HepG2 (cell line): Measurements from ENCODE around the gene HYAL1. TPM values are rescaled to one million over a fixed set of nuclear protein-coding genes. Genes with fewer than 3 reads are reported as not detected.

ENCODE experiments used
- AHR ChIP-seq: IDR thresholded peaks from 2 replicates; pipeline ENCODE4 v1.6.1; 2018; ENCODE audit warnings: missing genetic modification reagents, missing compliant biosample characterization
- FOXJ3 ChIP-seq: sonication (generic); formaldehyde crosslinking; IDR thresholded peaks from 2 replicates; pipeline ENCODE4 v1.4.0; 2020; ENCODE audit warnings: missing genetic modification reagents, mild to moderate bottlenecking, borderline replicate concordance
- HOXD1 ChIP-seq: sonication (generic); formaldehyde crosslinking; IDR thresholded peaks from 2 replicates; pipeline ENCODE4 v1.5.0; 2020; ENCODE audit warnings: missing genetic modification reagents
- KDM4B ChIP-seq: sonication (generic); formaldehyde crosslinking; IDR thresholded peaks from 2 replicates; pipeline ENCODE4 v1.4.0; 2020; ENCODE audit warnings: missing genetic modification reagents
- MYPOP ChIP-seq: sonication (generic); formaldehyde crosslinking; IDR thresholded peaks from 2 replicates; pipeline ENCODE4 v1.8.1; 2023; ENCODE audit warnings: mild to moderate bottlenecking, moderate library complexity, missing genetic modification reagents
- TARDBP ChIP-seq: sonication (generic); formaldehyde crosslinking; IDR thresholded peaks from 2 replicates; pipeline ENCODE4 v1.8.0; 2022; ENCODE audit warnings: mild to moderate bottlenecking, missing genetic modification reagents
- TEAD2 ChIP-seq: sonication (generic); formaldehyde crosslinking; IDR thresholded peaks from 2 replicates; pipeline ENCODE4 v1.9.0; 2021; ENCODE audit warnings: missing genetic modification reagents
- ZMAT3 ChIP-seq: sonication (generic); formaldehyde crosslinking; conservative IDR thresholded peaks from 2 replicates; pipeline ENCODE4 v1.7.0; 2021; ENCODE audit warnings: missing genetic modification reagents
- ZNF260 ChIP-seq: sonication (generic); formaldehyde crosslinking; IDR thresholded peaks from 2 replicates; pipeline ENCODE4 v1.4.0; 2020; ENCODE audit warnings: missing genetic modification reagents, low read depth, mild to moderate bottlenecking, borderline replicate concordance
- ZNF292 ChIP-seq: sonication (generic); formaldehyde crosslinking; IDR thresholded peaks from 2 replicates; pipeline ENCODE4 v1.8.1; 2022; ENCODE audit warnings: mild to moderate bottlenecking, low read depth, missing genetic modification reagents, borderline replicate concordance
- ZNF333 ChIP-seq: sonication (generic); formaldehyde crosslinking; IDR thresholded peaks from 2 replicates; pipeline ENCODE4 v1.4.0; 2020; ENCODE audit warnings: mild to moderate bottlenecking, missing genetic modification reagents, borderline replicate concordance
- ZNF556 ChIP-seq: sonication (generic); formaldehyde crosslinking; IDR thresholded peaks from 2 replicates; pipeline ENCODE4 v1.4.0; 2020; ENCODE audit warnings: mild to moderate bottlenecking, missing genetic modification reagents, borderline replicate concordance
- ZNF782 ChIP-seq: sonication (generic); formaldehyde crosslinking; IDR thresholded peaks from 2 replicates; pipeline ENCODE4 v1.4.0; 2020; ENCODE audit warnings: missing genetic modification reagents, mild to moderate bottlenecking, borderline replicate concordance
- ZNF891 ChIP-seq: sonication (generic); formaldehyde crosslinking; IDR thresholded peaks from 2 replicates; pipeline ENCODE4 v1.5.0; 2020; ENCODE audit warnings: mild to moderate bottlenecking, missing genetic modification reagents
- polyA plus RNA-seq, 8 experiments: library from polyadenylated mRNA; depleted of rRNA in 3 of 8; stranded (reverse) in 7 of 8; unstranded in 1 of 8; fragments of >200 nt; fragmentation: Illumina TruSeq in 4 of 8; extraction: Trizol in 4 of 8; gene quantifications; 2 replicates each; pipeline versions ENCODE4 v1.2.1 to v1.2.3, GENCODE V29; 2011 to 2016; ENCODE audit warnings: low read depth in 4 of 8, missing spikeins in 1 of 8, mixed read lengths in 1 of 8; ENCODE audit not compliant: insufficient read depth in 1 of 8
- total RNA-seq, 5 experiments: library from RNA; depleted of rRNA; stranded (reverse); fragments of >200 nt; fragmentation: Illumina TruSeq; extraction: Trizol; gene quantifications; 2 replicates each; pipeline ENCODE4 v1.2.3, GENCODE V29; 2016; ENCODE audit warnings: low read depth in 1 of 5
- TF ChIP-seq, protein P1 (sequence below): sonication (generic); IDR thresholded peaks from 2 replicates; pipeline ENCODE4 v1.6.1; 2016; ENCODE audit warnings: low read depth, borderline replicate concordance
- TF ChIP-seq, protein P2 (sequence below): sonication (generic); formaldehyde crosslinking; IDR thresholded peaks from 2 replicates; pipeline ENCODE4 v1.5.1; 2020; ENCODE audit warnings: missing genetic modification reagents, mild to moderate bottlenecking, borderline replicate concordance
- TF ChIP-seq, protein P3 (sequence below): sonication (generic); formaldehyde crosslinking; conservative IDR thresholded peaks from 2 replicates; pipeline ENCODE4 v1.4.0; 2020; ENCODE audit warnings: mild to moderate bottlenecking, missing genetic modification reagents, moderate library complexity
- TF ChIP-seq, protein P4 (sequence below): sonication (generic); formaldehyde crosslinking; conservative IDR thresholded peaks from 2 replicates; pipeline ENCODE4 v1.5.0; 2020; ENCODE audit warnings: missing genetic modification reagents

Gene HYAL1
- total and polyA plus RNA-seq, 2 of the 13 experiments (the other 11 are each of a cell fraction or from before 2014, with no cell fraction given): 76.5 to 193 TPM

- TF ChIP-seq, protein P1, sequence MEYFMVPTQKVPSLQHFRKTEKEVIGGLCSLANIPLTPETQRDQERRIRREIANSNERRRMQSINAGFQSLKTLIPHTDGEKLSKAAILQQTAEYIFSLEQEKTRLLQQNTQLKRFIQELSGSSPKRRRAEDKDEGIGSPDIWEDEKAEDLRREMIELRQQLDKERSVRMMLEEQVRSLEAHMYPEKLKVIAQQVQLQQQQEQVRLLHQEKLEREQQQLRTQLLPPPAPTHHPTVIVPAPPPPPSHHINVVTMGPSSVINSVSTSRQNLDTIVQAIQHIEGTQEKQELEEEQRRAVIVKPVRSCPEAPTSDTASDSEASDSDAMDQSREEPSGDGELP: no peak
- TF ChIP-seq ZMAT3: 0 out of 2 replicates have a peak, but pooled peaks have one; percentile 71
- TF ChIP-seq KDM4B (CRISPR knock-in tag): 0 out of 2 replicates have a peak, but pooled peaks have one; percentile 28
- 0 out of 2 replicates have a peak, but pooled peaks have one; percentile 31 for TF ChIP-seq MYPOP (CRISPR knock-in tag)
- 0 out of 2 replicates have a peak, but pooled peaks have one; percentile 42 for TF ChIP-seq FOXJ3 (CRISPR knock-in tag)
- no peak; the same call in 1 of the 2 replicates for TF ChIP-seq ZNF333 (CRISPR knock-in tag)
- no peak for TF ChIP-seq ZNF891 (CRISPR knock-in tag)
- TF ChIP-seq, protein P2, sequence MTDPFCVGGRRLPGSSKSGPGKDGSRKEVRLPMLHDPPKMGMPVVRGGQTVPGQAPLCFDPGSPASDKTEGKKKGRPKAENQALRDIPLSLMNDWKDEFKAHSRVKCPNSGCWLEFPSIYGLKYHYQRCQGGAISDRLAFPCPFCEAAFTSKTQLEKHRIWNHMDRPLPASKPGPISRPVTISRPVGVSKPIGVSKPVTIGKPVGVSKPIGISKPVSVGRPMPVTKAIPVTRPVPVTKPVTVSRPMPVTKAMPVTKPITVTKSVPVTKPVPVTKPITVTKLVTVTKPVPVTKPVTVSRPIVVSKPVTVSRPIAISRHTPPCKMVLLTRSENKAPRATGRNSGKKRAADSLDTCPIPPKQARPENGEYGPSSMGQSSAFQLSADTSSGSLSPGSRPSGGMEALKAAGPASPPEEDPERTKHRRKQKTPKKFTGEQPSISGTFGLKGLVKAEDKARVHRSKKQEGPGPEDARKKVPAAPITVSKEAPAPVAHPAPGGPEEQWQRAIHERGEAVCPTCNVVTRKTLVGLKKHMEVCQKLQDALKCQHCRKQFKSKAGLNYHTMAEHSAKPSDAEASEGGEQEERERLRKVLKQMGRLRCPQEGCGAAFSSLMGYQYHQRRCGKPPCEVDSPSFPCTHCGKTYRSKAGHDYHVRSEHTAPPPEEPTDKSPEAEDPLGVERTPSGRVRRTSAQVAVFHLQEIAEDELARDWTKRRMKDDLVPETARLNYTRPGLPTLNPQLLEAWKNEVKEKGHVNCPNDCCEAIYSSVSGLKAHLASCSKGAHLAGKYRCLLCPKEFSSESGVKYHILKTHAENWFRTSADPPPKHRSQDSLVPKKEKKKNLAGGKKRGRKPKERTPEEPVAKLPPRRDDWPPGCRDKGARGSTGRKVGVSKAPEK: no peak
- peak; percentile 71; the same call in 1 of the 2 replicates for TF ChIP-seq ZNF782
- TF ChIP-seq HOXD1 (CRISPR knock-in tag): peak; percentile 64; the same call in 1 of the 2 replicates
- TF ChIP-seq ZNF292: peak; percentile 62; the same call in 1 of the 2 replicates
- TF ChIP-seq TEAD2 (CRISPR knock-in tag): no peak
- TF ChIP-seq ZNF556 (CRISPR knock-in tag): peak; percentile 71; the same call in 1 of the 2 replicates
- TF ChIP-seq, protein P3, sequence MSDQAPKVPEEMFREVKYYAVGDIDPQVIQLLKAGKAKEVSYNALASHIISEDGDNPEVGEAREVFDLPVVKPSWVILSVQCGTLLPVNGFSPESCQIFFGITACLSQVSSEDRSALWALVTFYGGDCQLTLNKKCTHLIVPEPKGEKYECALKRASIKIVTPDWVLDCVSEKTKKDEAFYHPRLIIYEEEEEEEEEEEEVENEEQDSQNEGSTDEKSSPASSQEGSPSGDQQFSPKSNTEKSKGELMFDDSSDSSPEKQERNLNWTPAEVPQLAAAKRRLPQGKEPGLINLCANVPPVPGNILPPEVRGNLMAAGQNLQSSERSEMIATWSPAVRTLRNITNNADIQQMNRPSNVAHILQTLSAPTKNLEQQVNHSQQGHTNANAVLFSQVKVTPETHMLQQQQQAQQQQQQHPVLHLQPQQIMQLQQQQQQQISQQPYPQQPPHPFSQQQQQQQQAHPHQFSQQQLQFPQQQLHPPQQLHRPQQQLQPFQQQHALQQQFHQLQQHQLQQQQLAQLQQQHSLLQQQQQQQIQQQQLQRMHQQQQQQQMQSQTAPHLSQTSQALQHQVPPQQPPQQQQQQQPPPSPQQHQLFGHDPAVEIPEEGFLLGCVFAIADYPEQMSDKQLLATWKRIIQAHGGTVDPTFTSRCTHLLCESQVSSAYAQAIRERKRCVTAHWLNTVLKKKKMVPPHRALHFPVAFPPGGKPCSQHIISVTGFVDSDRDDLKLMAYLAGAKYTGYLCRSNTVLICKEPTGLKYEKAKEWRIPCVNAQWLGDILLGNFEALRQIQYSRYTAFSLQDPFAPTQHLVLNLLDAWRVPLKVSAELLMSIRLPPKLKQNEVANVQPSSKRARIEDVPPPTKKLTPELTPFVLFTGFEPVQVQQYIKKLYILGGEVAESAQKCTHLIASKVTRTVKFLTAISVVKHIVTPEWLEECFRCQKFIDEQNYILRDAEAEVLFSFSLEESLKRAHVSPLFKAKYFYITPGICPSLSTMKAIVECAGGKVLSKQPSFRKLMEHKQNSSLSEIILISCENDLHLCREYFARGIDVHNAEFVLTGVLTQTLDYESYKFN: peak; percentile 71; the same call in 1 of the 2 replicates
- TF ChIP-seq TARDBP: peak; percentile 75
- TF ChIP-seq ZNF260 (CRISPR knock-in tag): no peak
- no peak for TF ChIP-seq AHR (CRISPR knock-in tag)
- TF ChIP-seq, protein P4, sequence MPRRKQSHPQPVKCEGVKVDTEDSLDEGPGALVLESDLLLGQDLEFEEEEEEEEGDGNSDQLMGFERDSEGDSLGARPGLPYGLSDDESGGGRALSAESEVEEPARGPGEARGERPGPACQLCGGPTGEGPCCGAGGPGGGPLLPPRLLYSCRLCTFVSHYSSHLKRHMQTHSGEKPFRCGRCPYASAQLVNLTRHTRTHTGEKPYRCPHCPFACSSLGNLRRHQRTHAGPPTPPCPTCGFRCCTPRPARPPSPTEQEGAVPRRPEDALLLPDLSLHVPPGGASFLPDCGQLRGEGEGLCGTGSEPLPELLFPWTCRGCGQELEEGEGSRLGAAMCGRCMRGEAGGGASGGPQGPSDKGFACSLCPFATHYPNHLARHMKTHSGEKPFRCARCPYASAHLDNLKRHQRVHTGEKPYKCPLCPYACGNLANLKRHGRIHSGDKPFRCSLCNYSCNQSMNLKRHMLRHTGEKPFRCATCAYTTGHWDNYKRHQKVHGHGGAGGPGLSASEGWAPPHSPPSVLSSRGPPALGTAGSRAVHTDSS: no peak
Measured at GRCh38 chr3:50303013-50303815, at the start of gene HYAL1 (continued).
